ENCODE data around the gene PCBP3.

DNA sequence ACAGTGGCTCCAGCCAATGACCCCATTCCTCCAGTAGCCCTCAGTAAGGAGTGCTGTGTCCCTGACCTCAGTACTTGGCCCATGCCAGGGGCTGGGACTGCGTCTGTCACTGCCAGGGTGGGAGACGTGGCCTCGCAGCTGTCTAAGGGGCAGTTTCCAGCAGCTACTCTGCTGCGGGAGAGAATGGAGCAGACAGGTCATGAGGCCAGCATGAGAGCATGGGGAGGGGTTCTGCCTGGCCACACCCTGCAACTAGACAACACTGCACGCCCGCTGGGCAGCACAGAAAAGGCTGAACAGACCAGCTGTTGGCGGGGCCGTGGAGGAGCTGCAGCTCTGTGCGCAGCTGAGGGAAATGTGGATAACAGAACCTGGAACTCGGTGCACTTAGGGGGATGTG, 246.4 kb downstream of the PCBP3 start:
- TF ChIP-seq EZH2 (IDR thresholded peaks at IDR 0.05; ENCODE audit: low read depth) = no peak
- TF ChIP-seq, protein P1, sequence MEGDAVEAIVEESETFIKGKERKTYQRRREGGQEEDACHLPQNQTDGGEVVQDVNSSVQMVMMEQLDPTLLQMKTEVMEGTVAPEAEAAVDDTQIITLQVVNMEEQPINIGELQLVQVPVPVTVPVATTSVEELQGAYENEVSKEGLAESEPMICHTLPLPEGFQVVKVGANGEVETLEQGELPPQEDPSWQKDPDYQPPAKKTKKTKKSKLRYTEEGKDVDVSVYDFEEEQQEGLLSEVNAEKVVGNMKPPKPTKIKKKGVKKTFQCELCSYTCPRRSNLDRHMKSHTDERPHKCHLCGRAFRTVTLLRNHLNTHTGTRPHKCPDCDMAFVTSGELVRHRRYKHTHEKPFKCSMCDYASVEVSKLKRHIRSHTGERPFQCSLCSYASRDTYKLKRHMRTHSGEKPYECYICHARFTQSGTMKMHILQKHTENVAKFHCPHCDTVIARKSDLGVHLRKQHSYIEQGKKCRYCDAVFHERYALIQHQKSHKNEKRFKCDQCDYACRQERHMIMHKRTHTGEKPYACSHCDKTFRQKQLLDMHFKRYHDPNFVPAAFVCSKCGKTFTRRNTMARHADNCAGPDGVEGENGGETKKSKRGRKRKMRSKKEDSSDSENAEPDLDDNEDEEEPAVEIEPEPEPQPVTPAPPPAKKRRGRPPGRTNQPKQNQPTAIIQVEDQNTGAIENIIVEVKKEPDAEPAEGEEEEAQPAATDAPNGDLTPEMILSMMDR (conservative IDR thresholded peaks at IDR 0.05) = no peak
